Mucosa of gallbladder (tissue), 1 donor: ENCODE measurements around the gene DUSP22. TPM values are rescaled to one million over a fixed set of nuclear protein-coding genes. Genes with fewer than 3 reads are reported as not detected.
"Not testable (repeated sequence)": the region's sequence is repeated elsewhere in the genome, so short reads cannot be mapped to it uniquely, and the experiment has no call there.

ENCODE experiments used
- DNase-seq: peaks from one replicate; pipeline ENCODE4 v3.0.0-alpha.2; 2020; ENCODE audit warnings: low spot score
- total RNA-seq: library from RNA; stranded (reverse); gene quantifications from one replicate; pipeline ENCODE4 v1.2.1, GENCODE V29; 2021
- donor health status: DM: no; HTN: no; CAD: no.

Gene DUSP22
- total RNA-seq, 1 donor from 2014 or later, result 36.4 TPM

- DNase-seq, result no peak
Observed at GRCh38 chr6:279341-280029, 12.8 kb upstream of the DUSP22 start.

- DNase-seq, result no peak
Observed at GRCh38 chr6:280775-281468, 11.4 kb upstream of the DUSP22 start.

- no peak for DNase-seq
Observed at GRCh38 chr6:281469-282103, 10.7 kb upstream of the DUSP22 start.

GRCh38 chr6:282177-282866 is 10.0 kb upstream of the DUSP22 start:
- DNase-seq, result no peak

- no peak for DNase-seq
Observed at GRCh38 chr6:282867-283416, 9.3 kb upstream of the DUSP22 start.

- DNase-seq, result no peak
Observed at GRCh38 chr6:284486-284885, 7.8 kb upstream of the DUSP22 start.

GRCh38 chr6:285030-285771 is 7.1 kb upstream of the DUSP22 start:
- no peak for DNase-seq

GRCh38 chr6:285902-286301 is 6.4 kb upstream of the DUSP22 start:
- not testable (repeated sequence) for DNase-seq

GRCh38 chr6:286681-287488 is 5.4 kb upstream of the DUSP22 start:
- no peak for DNase-seq

GRCh38 chr6:287489-287860 is 4.8 kb upstream of the DUSP22 start:
- DNase-seq, result no peak

GRCh38 chr6:288866-289265 is 3.4 kb upstream of the DUSP22 start:
- DNase-seq, result no peak

GRCh38 chr6:290111-290922 is 2.0 kb upstream of the DUSP22 start:
- DNase-seq, result no peak

GRCh38 chr6:291204-291696 is 1.0 kb upstream of the DUSP22 start:
- DNase-seq, result no peak

GRCh38 chr6:292506-293192 is 362 bp downstream of the DUSP22 start:
- peak; percentile 66 for DNase-seq

GRCh38 chr6:293193-294174 is 1.2 kb downstream of the DUSP22 start:
- no peak for DNase-seq

GRCh38 chr6:294656-295565 is 2.6 kb downstream of the DUSP22 start:
- no peak for DNase-seq
